ENCODE measurements around the gene RFNG. TPM values are rescaled to one million over a fixed set of nuclear protein-coding genes. Genes with fewer than 3 reads are reported as not detected.

Gene RFNG
- total and polyA plus RNA-seq, 10 of the 15 experiments (the other 5 are each of a cell fraction or from before 2014, with no cell fraction given), result 0.10 to 19.6 (median 6.2) TPM

DNA sequence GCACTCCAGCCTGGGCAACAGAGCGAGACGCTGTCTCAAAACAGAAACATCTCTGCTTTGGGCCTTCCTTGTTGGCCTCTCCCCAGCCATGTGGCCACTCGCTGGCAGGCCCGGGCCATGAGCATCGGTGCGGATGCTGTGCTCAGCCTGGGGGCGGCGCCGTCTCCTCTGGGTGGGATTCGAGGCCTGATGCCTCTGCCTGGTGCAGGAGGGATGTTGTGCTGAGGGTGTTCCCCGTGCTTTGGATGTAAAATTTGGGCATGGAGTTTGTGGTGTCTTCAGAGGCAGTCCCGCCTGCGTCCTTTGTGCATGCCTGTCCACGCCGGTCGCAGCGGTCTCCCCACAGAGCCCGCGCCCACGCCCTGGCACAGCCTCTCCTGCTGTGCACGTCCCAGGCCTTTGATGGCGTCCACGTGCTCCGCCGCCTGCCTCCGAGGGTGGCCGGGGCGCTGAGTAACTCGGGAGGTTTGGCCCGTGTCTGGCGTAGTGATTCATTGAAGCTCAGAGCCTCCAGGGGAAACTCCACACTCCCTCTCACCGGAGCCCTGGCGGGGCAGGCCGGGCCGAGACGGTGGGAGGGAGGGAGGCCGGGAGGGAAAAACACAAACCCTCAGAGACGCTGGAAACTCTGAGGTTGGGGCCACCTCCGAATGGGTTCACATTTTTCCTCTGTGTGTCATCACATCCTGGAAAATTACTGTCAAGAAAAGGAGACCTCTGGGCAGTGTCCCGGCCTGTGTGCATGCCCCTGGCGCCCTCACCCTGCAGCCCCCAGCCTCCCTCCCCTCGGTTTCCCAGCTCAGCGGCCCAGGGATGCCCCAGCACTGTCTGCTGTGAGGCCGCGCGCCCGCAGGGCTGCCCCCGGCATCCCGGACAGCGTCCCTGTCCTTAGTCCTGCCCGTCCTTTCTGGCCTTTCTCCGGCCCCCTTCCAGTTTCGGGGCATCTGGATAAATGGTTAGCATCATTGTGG is 47.9 kb downstream of the RFNG start (continued):
- TF ChIP-seq ZNF687 (IDR thresholded peaks at IDR 0.05) (no peak), YBX1 (IDR thresholded peaks at IDR 0.05) (no peak), HDAC2 (IDR thresholded peaks at IDR 0.05) (no peak), MYC (IDR thresholded peaks at IDR 0.05; ENCODE audit: insufficient read depth, insufficient read length, insufficient replicate concordance, low read length, severe bottlenecking) (no peak), E4F1 (IDR thresholded peaks at IDR 0.05; ENCODE audit: borderline replicate concordance, partially characterized antibody) (no peak), DPF2 (IDR thresholded peaks at IDR 0.05) (no peak), TCF3 (IDR thresholded peaks at IDR 0.05; ENCODE audit: borderline replicate concordance, insufficient read depth, low read depth, low read length) (no peak), BHLHE40 (IDR thresholded peaks at IDR 0.05; ENCODE audit: borderline replicate concordance in 1 of 2, low read depth in 2 of 2, low read length in 1 of 2) (no peak), EED (IDR thresholded peaks at IDR 0.05; ENCODE audit: low read depth) (no peak), SIX5 (IDR thresholded peaks at IDR 0.05; ENCODE audit: low read depth, low read length, severe bottlenecking) (no peak), STAT1 (conservative IDR thresholded peaks at IDR 0.05) (no peak), MAX (IDR thresholded peaks at IDR 0.05; ENCODE audit: low read depth, low read length) (no peak)
